Measurements from ENCODE around the gene CRIP2. TPM values are rescaled to one million over a fixed set of nuclear protein-coding genes. Genes with fewer than 3 reads are reported as not detected.

Gene CRIP2
- total and polyA plus RNA-seq, 9 of the 15 experiments (the other 6 are each of a cell fraction or from before 2014, with no cell fraction given): 0.18 to 2.0 (median 0.69) TPM; not detected in 1

- H4K20me1 ChIP-seq (replicated peaks; ENCODE audit: control insufficient read depth, insufficient read depth, low read length): no peaks in the 10 kb centered on the region; the same call in 1 of the 2 replicates
- TF ChIP-seq HNRNPUL1 (IDR thresholded peaks at IDR 0.05; ENCODE audit: low read length) (no peak), NR2F6 (CRISPR knock-in tag; IDR thresholded peaks at IDR 0.05) (no peak), POLR2G (IDR thresholded peaks at IDR 0.05; ENCODE audit: low read depth, low read length) (peak; percentile 55), ZFX (CRISPR knock-in tag; IDR thresholded peaks at IDR 0.05) (no peak), TAF7 (tag; IDR thresholded peaks at IDR 0.05) (no peak), NFIC (IDR thresholded peaks at IDR 0.05) (0 out of 2 replicates have a peak, but pooled peaks have one; percentile 4)
- DNase-seq (ENCODE audit: extremely low read depth in 1 of 4, low spot score in 3 of 4) (no peak), FAIRE-seq (no peak), ATAC-seq (no peak; the same call in 2 of the 3 replicates)
- H3K27ac ChIP-seq (ENCODE audit: extremely low read depth, low read depth, low read length): no peak overlapping the region
- in situ Hi-C loops (cut with MboI) (no loop called here), intact Hi-C loops (cut with micrococcal nuclease) (loop anchor here (10.0 kb wide), 1 partner anchor 54 kb away; the partner anchor contains the start of gene TMEM121)
- peaks cover 35% of the 10 kb centered on the region; the same call in 1 of the 3 replicates for H3K36me3 ChIP-seq (ENCODE audit: control insufficient read depth, insufficient read depth, low read length)
- H3K4me1 ChIP-seq (replicated peaks in 1 of 2; ENCODE audit: control insufficient read depth in 2 of 2, insufficient read depth in 2 of 2, low read length in 2 of 2): peaks cover 0 to 69% of the 10 kb centered on the region in 2 experiments; a peak in 2 of 5 replicates
- no peaks in the 10 kb centered on the region for H3K9me1 ChIP-seq (ENCODE audit: control insufficient read depth, insufficient read depth, low read length)
- H2AFZ ChIP-seq (ENCODE audit: low read depth, low read length): no peak overlapping the region
- no peak overlapping the region for H3K4me2 ChIP-seq (ENCODE audit: insufficient read depth, low read length)
- no peaks in the 10 kb centered on the region for H3K79me2 ChIP-seq (ENCODE audit: control insufficient read depth, insufficient read depth, low read length)
- H3K9me3 ChIP-seq (replicated peaks; ENCODE audit: control insufficient read depth, insufficient read depth, low read depth, low read length): no peaks in the 10 kb centered on the region
- no TSS peak for BruUV-seq (replicated peaks)
- ChIA-PET CTCF (ENCODE audit: low intra/inter-chr PET ratio) (no interaction called here), POLR2A (interaction anchor here (1.2 kb wide), 1 partner anchor 24 kb away, joined by 4 read pairs; no protein-coding TSS in a partner anchor)
- H3K4me3 ChIP-seq: no peak overlapping the region
- 90% methylated on average over 7 of the region's 34 CpGs for WGBS (ENCODE audit: insufficient coverage, low coverage, missing lambda C conversion rate)
- H3K27me3 ChIP-seq (ENCODE audit: control insufficient read depth in 2 of 2, insufficient read depth in 2 of 2, low read length in 2 of 2): peaks cover 0 to 5% of the 10 kb centered on the region in 2 experiments; a peak in 1 of 5 replicates
- H3K9ac ChIP-seq (ENCODE audit: insufficient read depth in 1 of 2, low read depth in 2 of 2, low read length in 2 of 2): no peak overlapping the region
These were observed 4.0 kb upstream of the CRIP2 start for GRCh38 chr14:105470350-105471296.
